ENCODE measurements around the gene TMEM131L. TPM values are rescaled to one million over a fixed set of nuclear protein-coding genes. Genes with fewer than 3 reads are reported as not detected.

Gene TMEM131L
- polyA plus RNA-seq, 3 donors, result 11.2 to 58.3 (median 26.0) TPM

GRCh38 chr4:153502584-153502983, 36.4 kb downstream of the TMEM131L start:
- intact Hi-C loops (cut with micrococcal nuclease), result no loop called here
- H3K27ac Mint-ChIP-seq, result no peak overlapping the region
- H3K9me3 Mint-ChIP-seq, result no peaks in the 10 kb centered on the region
- H3K4me1 Mint-ChIP-seq, result peaks cover 37% of the 10 kb centered on the region
- no peaks in the 10 kb centered on the region for H3K27me3 Mint-ChIP-seq (ENCODE audit: low read depth in 3 of 3)
- DNase-seq, result no peak
- no peaks in the 10 kb centered on the region for H3K27me3 ChIP-seq (ENCODE audit: control insufficient read depth in 2 of 2, insufficient read depth in 2 of 2, low read length in 2 of 2)
- H3K9ac ChIP-seq (ENCODE audit: insufficient read depth, low read length, poor library complexity, severe bottlenecking), result no peak overlapping the region
- H3K79me2 ChIP-seq (ENCODE audit: insufficient read depth, low read length), result peaks cover 95% of the 10 kb centered on the region
- no peak overlapping the region for H3K4me3 ChIP-seq (replicated peaks in 1 of 3; ENCODE audit: low read depth in 2 of 3, low read length in 3 of 3)
- TF ChIP-seq CTCF (IDR thresholded peaks at IDR 0.05), result no peak
- no peak overlapping the region for H3K4me3 Mint-ChIP-seq
- H3K36me3 Mint-ChIP-seq, result peaks cover 40 to 45% of the 10 kb centered on the region in 2 donors
- no peak overlapping the region for H2AFZ ChIP-seq (ENCODE audit: insufficient read depth, low read depth, low read length, poor library complexity, severe bottlenecking)
- no peak overlapping the region for H3K27ac ChIP-seq (ENCODE audit: low read depth in 1 of 2, low read length in 2 of 2)
- no peak overlapping the region for H3K4me2 ChIP-seq (replicated peaks; ENCODE audit: extremely low read depth, low read length, poor library complexity, severe bottlenecking)
- peaks cover 7 to 45% of the 10 kb centered on the region in 2 donors for H3K36me3 ChIP-seq (replicated peaks in 1 of 2; ENCODE audit: control insufficient read depth in 1 of 2, insufficient read depth in 2 of 2, low read length in 2 of 2)
- H3K4me1 ChIP-seq (ENCODE audit: control insufficient read depth in 1 of 2, insufficient read depth in 2 of 2, low read length in 2 of 2), result peaks cover 8 to 20% of the 10 kb centered on the region in 2 donors
- WGBS (ENCODE audit: insufficient coverage), result no CpG with 5 or more reads among the region's 1 CpG
- H4K20me1 ChIP-seq (ENCODE audit: insufficient read depth, low read length), result peaks cover 100% of the 10 kb centered on the region
- H3K9me3 ChIP-seq (replicated peaks in 1 of 2; ENCODE audit: control insufficient read depth in 1 of 2, insufficient read depth in 1 of 2, low read length in 2 of 2), result no peaks in the 10 kb centered on the region

GRCh38 chr4:153506341-153507309, 40.5 kb downstream of the TMEM131L start:
- Histone ChIP-seq H3K9ac (ENCODE audit: insufficient read depth, low read length, poor library complexity, severe bottlenecking) (no peak overlapping the region), H3K27me3 (ENCODE audit: control insufficient read depth in 2 of 2, insufficient read depth in 2 of 2, low read length in 2 of 2) (no peaks in the 10 kb centered on the region), H2AFZ (ENCODE audit: insufficient read depth, low read depth, low read length, poor library complexity, severe bottlenecking) (no peak overlapping the region), H3K36me3 (replicated peaks in 1 of 2; ENCODE audit: control insufficient read depth in 1 of 2, insufficient read depth in 2 of 2, low read length in 2 of 2) (peaks cover 28 to 61% of the 10 kb centered on the region in 2 donors), H3K9me3 (replicated peaks in 1 of 2; ENCODE audit: control insufficient read depth in 1 of 2, insufficient read depth in 1 of 2, low read length in 2 of 2) (no peaks in the 10 kb centered on the region), H4K20me1 (ENCODE audit: insufficient read depth, low read length) (peaks cover 100% of the 10 kb centered on the region), H3K79me2 (ENCODE audit: insufficient read depth, low read length) (peaks cover 98% of the 10 kb centered on the region), H3K4me2 (replicated peaks; ENCODE audit: extremely low read depth, low read length, poor library complexity, severe bottlenecking) (no peak overlapping the region), H3K4me1 (ENCODE audit: control insufficient read depth in 1 of 2, insufficient read depth in 2 of 2, low read length in 2 of 2) (peaks cover 8 to 20% of the 10 kb centered on the region in 2 donors), H3K4me3 (replicated peaks in 1 of 3; ENCODE audit: low read depth in 2 of 3, low read length in 3 of 3) (no peak overlapping the region), H3K27ac (ENCODE audit: low read depth in 1 of 2, low read length in 2 of 2) (peak overlapping the region in 1 of 2 donors; percentile 17)
- peaks cover 0 to 3% (median 0%) of the 10 kb centered on the region in 7 donors for H3K9me3 Mint-ChIP-seq
- intact Hi-C loops (cut with micrococcal nuclease), result no loop called here
- H3K4me1 Mint-ChIP-seq, result peaks cover 32% of the 10 kb centered on the region
- H3K27me3 Mint-ChIP-seq (ENCODE audit: low read depth in 3 of 3), result peaks cover 0 to 2% (median 0%) of the 10 kb centered on the region in 3 donors
- peaks cover 40 to 59% of the 10 kb centered on the region in 2 donors for H3K36me3 Mint-ChIP-seq
- DNase-seq, result no peak
- TF ChIP-seq CTCF (IDR thresholded peaks at IDR 0.05), result no peak
- H3K4me3 Mint-ChIP-seq, result no peak overlapping the region
- 100% methylated on average over 4 of the region's 11 CpGs for WGBS (ENCODE audit: insufficient coverage)
- peak overlapping the region in 2 of 7 donors; percentile 37 to 56 for H3K27ac Mint-ChIP-seq

All from CD14-positive monocyte (primary cell).